Adrenal gland (tissue), 5 donors: ENCODE results near the gene PRKCA.

Source experiments
- POLR2A ChIP-seq, 2 donors: fragments of 450-650 bp; IDR thresholded peaks; one replicate each; pipeline ENCODE4 v1.6.1; 2017; ENCODE audit warnings: antibody characterized with exemption in 2 of 2, mild to moderate bottlenecking in 2 of 2, moderate library complexity in 1 of 2
- TF ChIP-seq, protein P1 (sequence below), 6 experiments: fragments of 450-650 bp in 4 of 6; fragments of 200-600 bp in 2 of 6; sonication (generic) in 1 of 6; IDR thresholded peaks; 1 replicate in 5 of 6; 2 replicates in 1 of 6; pipeline versions ENCODE4 v1.5.1 to v1.8.0; 2016 to 2021; ENCODE audit warnings: antibody characterized with exemption in 6 of 6, mild to moderate bottlenecking in 2 of 6, moderate library complexity in 1 of 6
- donor health status: DM: no; HTN: no; CAD: no.

DNA sequence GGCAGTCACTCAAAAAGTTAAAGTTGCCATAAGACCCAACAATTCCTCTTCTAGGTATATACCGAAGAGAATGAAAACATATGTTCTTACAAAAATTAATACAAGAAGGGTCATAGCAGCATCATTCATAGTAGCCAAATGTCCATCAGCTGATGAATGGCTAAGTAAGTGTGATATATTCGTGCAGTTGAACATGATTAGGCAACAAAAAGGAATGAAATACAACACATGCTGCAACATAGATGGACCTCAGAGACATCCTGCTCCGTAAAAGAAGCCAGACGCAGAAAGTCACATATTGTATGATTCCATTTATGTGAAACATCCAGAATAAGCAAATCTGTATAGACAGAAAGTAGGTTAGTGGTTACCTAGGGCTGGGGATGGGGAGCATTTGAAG lies 303.1 kb downstream of the PRKCA start:
- TF ChIP-seq, protein P1, sequence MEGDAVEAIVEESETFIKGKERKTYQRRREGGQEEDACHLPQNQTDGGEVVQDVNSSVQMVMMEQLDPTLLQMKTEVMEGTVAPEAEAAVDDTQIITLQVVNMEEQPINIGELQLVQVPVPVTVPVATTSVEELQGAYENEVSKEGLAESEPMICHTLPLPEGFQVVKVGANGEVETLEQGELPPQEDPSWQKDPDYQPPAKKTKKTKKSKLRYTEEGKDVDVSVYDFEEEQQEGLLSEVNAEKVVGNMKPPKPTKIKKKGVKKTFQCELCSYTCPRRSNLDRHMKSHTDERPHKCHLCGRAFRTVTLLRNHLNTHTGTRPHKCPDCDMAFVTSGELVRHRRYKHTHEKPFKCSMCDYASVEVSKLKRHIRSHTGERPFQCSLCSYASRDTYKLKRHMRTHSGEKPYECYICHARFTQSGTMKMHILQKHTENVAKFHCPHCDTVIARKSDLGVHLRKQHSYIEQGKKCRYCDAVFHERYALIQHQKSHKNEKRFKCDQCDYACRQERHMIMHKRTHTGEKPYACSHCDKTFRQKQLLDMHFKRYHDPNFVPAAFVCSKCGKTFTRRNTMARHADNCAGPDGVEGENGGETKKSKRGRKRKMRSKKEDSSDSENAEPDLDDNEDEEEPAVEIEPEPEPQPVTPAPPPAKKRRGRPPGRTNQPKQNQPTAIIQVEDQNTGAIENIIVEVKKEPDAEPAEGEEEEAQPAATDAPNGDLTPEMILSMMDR (IDR thresholded peaks at IDR 0.05), result no peak
- no peak for TF ChIP-seq POLR2A (IDR thresholded peaks at IDR 0.05)
